GM12891 (cell line): ENCODE measurements around the gene SLC15A5.

Experiments used
- POLR2A ChIP-seq: IDR thresholded peaks from 2 replicates; pipeline ENCODE4 v1.6.1; 2011; ENCODE audit warnings: low read depth, low read length, control low read depth
- POLR2AphosphoS5 ChIP-seq: IDR thresholded peaks from 2 replicates; pipeline ENCODE4 v1.6.1; 2011; ENCODE audit warnings: low read depth, low read length, control low read depth

- TF ChIP-seq POLR2A: no peak
- TF ChIP-seq POLR2AphosphoS5: no peak
These were observed 53.3 kb downstream of the SLC15A5 start for GRCh38 chr12:16224196-16224595.
